K562 (cell line): Measurements from ENCODE around the gene PLEKHM2. TPM values are rescaled to one million over a fixed set of nuclear protein-coding genes. Genes with fewer than 3 reads are reported as not detected.
A peak's percentile ranks its signal among the peaks of the same experiment; 100 is the strongest.

Experiments used
- ATAC-seq: fragments of 200-7000 bp; cut with Tn5 transposase; 3 replicates; pipeline ENCODE4 v1.9.1; 2020; ENCODE audit warnings: moderate library complexity
- BruUV-seq: library from RNA; stranded (reverse); fragments of 400-500 nt; replicated peaks from 2 replicates; lab custom pipeline; 2021; lab: Mats Ljungman, UMichigan
- CTCF ChIA-PET: fragments of 300-600 bp; formaldehyde crosslinking; extraction: SDS; loops from one replicate; lab custom pipeline; 2021; ENCODE audit warnings: low intra/inter-chr PET ratio; lab: Yijun Ruan, JAX
- POLR2A ChIA-PET: fragments of 300-600, 350-650 bp; sonication (Branson Sonifier 250); formaldehyde crosslinking; extraction: SDS; loops from one replicate; lab custom pipeline; 2021; ENCODE audit warnings: antibody characterized with exemption, inconsistent platforms; lab: Yijun Ruan, JAX
- DNase-seq, 4 experiments: peaks; one replicate each; pipeline versions ENCODE4 v3.0.0 to v3.0.0-alpha.2; 2011 to 2018; ENCODE audit warnings: low spot score in 3 of 4, mixed read lengths in 3 of 4; ENCODE audit errors: extremely low read depth in 1 of 4
- FAIRE-seq: peaks from 2 replicates; lab custom pipeline; 2011; peaks lifted over from hg19 to GRCh38; lab: Jason Lieb, UNC
- H2AFZ ChIP-seq: 2 replicates; pipeline ENCODE4 v1.6.0; 2011; ENCODE audit warnings: low read depth, low read length, control low read depth, inconsistent platforms
- H3K27ac ChIP-seq: fragments of 200-600 bp; 3 replicates; pipeline ENCODE4 v1.8.0; 2011; ENCODE audit warnings: low read depth, mild to moderate bottlenecking, control low read depth, inconsistent platforms, low read length, moderate library complexity, mixed read lengths; ENCODE audit errors: extremely low read depth
- H3K27me3 ChIP-seq, 2 experiments: fragments of 300-600 bp in 1 of 2; 2 replicates in 1 of 2; 3 replicates in 1 of 2; pipeline versions ENCODE4 v1.6.0 to v1.8.0; 2011; ENCODE audit warnings: inconsistent platforms in 2 of 2, low read length in 2 of 2, mild to moderate bottlenecking in 1 of 2, mixed read lengths in 1 of 2, moderate library complexity in 1 of 2; ENCODE audit not compliant: control insufficient read depth in 2 of 2, insufficient read depth in 2 of 2
- H3K36me3 ChIP-seq: fragments of 300-600 bp; 3 replicates; pipeline ENCODE4 v1.8.0; 2011; ENCODE audit warnings: mild to moderate bottlenecking, low read length, inconsistent platforms; ENCODE audit not compliant: control insufficient read depth, insufficient read depth
- H3K4me1 ChIP-seq, 2 experiments: fragments of 200-600 bp in 1 of 2; replicated peaks in 1 of 2; 2 replicates in 1 of 2; 3 replicates in 1 of 2; pipeline versions ENCODE4 v1.5.1 to v1.8.0; 2011; ENCODE audit warnings: inconsistent platforms in 2 of 2, low read length in 2 of 2, mild to moderate bottlenecking in 1 of 2, mixed read lengths in 1 of 2, moderate library complexity in 1 of 2; ENCODE audit not compliant: control insufficient read depth in 2 of 2, insufficient read depth in 2 of 2
- H3K4me2 ChIP-seq: 2 replicates; pipeline ENCODE4 v1.6.1; 2011; ENCODE audit warnings: low read length, control low read depth, inconsistent platforms, mixed read lengths; ENCODE audit not compliant: insufficient read depth
- H3K4me3 ChIP-seq: fragments of 200-600 bp; sonication (generic), shearing (Covaris generic); 2 replicates; pipeline ENCODE4 v1.5.1; 2016; ENCODE audit warnings: control low read depth, inconsistent platforms
- H3K79me2 ChIP-seq: fragments of 200-600 bp; 3 replicates; pipeline ENCODE4 v1.8.0; 2011; ENCODE audit warnings: low read length, inconsistent platforms; ENCODE audit not compliant: control insufficient read depth, insufficient read depth
- H3K9ac ChIP-seq, 2 experiments: 2 replicates each; pipeline versions ENCODE4 v1.6.0 to v1.6.1; 2011; ENCODE audit warnings: low read depth in 2 of 2, low read length in 2 of 2, control low read depth in 1 of 2, inconsistent platforms in 1 of 2, mild to moderate bottlenecking in 1 of 2, mixed read lengths in 1 of 2; ENCODE audit not compliant: insufficient read depth in 1 of 2
- H3K9me1 ChIP-seq: one replicate; pipeline ENCODE4 v1.6.0; 2011; ENCODE audit warnings: inconsistent platforms, mild to moderate bottlenecking, low read length, moderate library complexity; ENCODE audit not compliant: control insufficient read depth, insufficient read depth
- H3K9me3 ChIP-seq: replicated peaks from 2 replicates; pipeline ENCODE4 v1.5.1; 2011; ENCODE audit warnings: low read depth, low read length, inconsistent platforms; ENCODE audit not compliant: control insufficient read depth, insufficient read depth
- H4K20me1 ChIP-seq: replicated peaks from 2 replicates; pipeline ENCODE4 v1.6.1; 2011; ENCODE audit warnings: low read length, inconsistent platforms, mixed read lengths; ENCODE audit not compliant: control insufficient read depth, insufficient read depth
- NR3C1 ChIP-seq: sonication (generic); formaldehyde crosslinking; IDR thresholded peaks from 2 replicates; pipeline ENCODE4 v1.8.1; 2022; ENCODE audit warnings: missing genetic modification reagents
- ZBTB40 ChIP-seq, 2 experiments: fragments of 450-650 bp in 1 of 2; sonication (generic) in 1 of 2; formaldehyde crosslinking in 1 of 2; IDR thresholded peaks; 2 replicates each; pipeline versions ENCODE4 v1.7.1 to v1.9.0; 2016 to 2022; ENCODE audit warnings: inconsistent platforms in 1 of 2, mild to moderate bottlenecking in 1 of 2, missing genetic modification reagents in 1 of 2
- ZFX ChIP-seq: sonication (generic); formaldehyde crosslinking; IDR thresholded peaks from 2 replicates; pipeline ENCODE4 v1.8.0; 2022; ENCODE audit warnings: mild to moderate bottlenecking, missing genetic modification reagents, moderate library complexity
- WGBS: fragments of 100-300 bp; shearing (Covaris generic); methylation state at CpG from one replicate; pipeline ENCODE4 v1.1.6; 2016; ENCODE audit warnings: low coverage, mixed read lengths; ENCODE audit not compliant: insufficient coverage; ENCODE audit errors: missing lambda C conversion rate; 5-methylcytosine and 5-hydroxymethylcytosine counted together
- in situ Hi-C: fragments of 300-500 bp; cut with MboI; formaldehyde crosslinking; loops from 4 replicates; pipeline ENCODE4 v1.15.0; 2018; ENCODE audit warnings: inconsistent platforms, mixed read lengths
- intact Hi-C: fragments of 100-400 bp; cut with micrococcal nuclease; formaldehyde crosslinking; loops from 2 replicates; pipeline ENCODE4 v1.14.2; 2022
- polyA plus RNA-seq, 8 experiments: library from polyadenylated mRNA; depleted of rRNA in 4 of 8; stranded (reverse) in 5 of 8; unstranded in 3 of 8; fragments of >200 nt; fragmentation: Nextera tagmentation in 2 of 8; fragmentation: Illumina TruSeq in 1 of 8; extraction: Ambion mirVana in 2 of 8; extraction: Trizol in 1 of 8; gene quantifications; 2 replicates each; pipeline versions ENCODE4 v1.2.1 to v1.2.3, GENCODE V29; 2011 to 2014; ENCODE audit warnings: inconsistent platforms in 1 of 8, missing spikeins in 1 of 8
- total RNA-seq, 7 experiments: library from RNA; depleted of rRNA in 6 of 7; stranded (reverse); fragments of >200 nt in 6 of 7; fragmentation: Illumina TruSeq in 2 of 7; extraction: Trizol in 2 of 7; gene quantifications; 2 replicates each; pipeline versions ENCODE4 v1.2.1 to v1.2.3, GENCODE V29; 2011 to 2021; ENCODE audit warnings: low replicate concordance in 1 of 7

The PLEKHM2 gene
- total and polyA plus RNA-seq, 9 of the 15 experiments (the other 6 are each of a cell fraction or from before 2014, with no cell fraction given), result 0.27 to 63.7 (median 33.2) TPM

GRCh38 chr1:15690317-15690716, 6.2 kb downstream of the PLEKHM2 start:
- BruUV-seq, result no TSS peak
- in situ Hi-C loops (no loop called here), intact Hi-C loops (no loop called here)
- 95% methylated on average over 6 of the region's 6 CpGs for WGBS
- H4K20me1 ChIP-seq, result no peaks in the 10 kb centered on the region
- H3K27me3 ChIP-seq, result no peaks in the 10 kb centered on the region
- no peak overlapping the region for H3K27ac ChIP-seq
- no peak for DNase-seq
- POLR2A ChIA-PET, result interaction anchor here (0.8 kb wide), 1 partner anchor 10 kb away, joined by 3 read pairs; no protein-coding TSS in a partner anchor
- peaks cover 18 to 21% of the 10 kb centered on the region in 2 experiments; a peak in 4 of 5 replicates for H3K4me1 ChIP-seq
- no peaks in the 10 kb centered on the region for H3K9me1 ChIP-seq
- no peak overlapping the region for H3K4me3 ChIP-seq
- no peaks in the 10 kb centered on the region; the same call in 1 of the 2 replicates for H3K9me3 ChIP-seq
- H2AFZ ChIP-seq, result no peak overlapping the region
- H3K79me2 ChIP-seq, result peaks cover 89% of the 10 kb centered on the region
- FAIRE-seq, result no peak
- no peak for ATAC-seq
- H3K36me3 ChIP-seq, result peaks cover 46% of the 10 kb centered on the region
- TF ChIP-seq NR3C1 (CRISPR knock-in tag), result no peak
- peak; percentile 89 for TF ChIP-seq ZBTB40 (IDR thresholded peaks at IDR 0.05)
- TF ChIP-seq ZBTB40 (CRISPR knock-in tag; IDR thresholded peaks at IDR 0.05), result peak; percentile 76
- 0 out of 2 replicates have a peak, but pooled peaks have one; percentile 16 for TF ChIP-seq ZFX (CRISPR knock-in tag)
- no peak overlapping the region for H3K9ac ChIP-seq
- no peak overlapping the region for H3K4me2 ChIP-seq
- CTCF ChIA-PET, result no interaction called here
